ENCODE data around the gene PLA2G7. TPM values are rescaled to one million over a fixed set of nuclear protein-coding genes. Genes with fewer than 3 reads are reported as not detected.

PLA2G7 gene
- total RNA-seq, 1 experiment from 2014 or later, result 2.3 TPM

DNA sequence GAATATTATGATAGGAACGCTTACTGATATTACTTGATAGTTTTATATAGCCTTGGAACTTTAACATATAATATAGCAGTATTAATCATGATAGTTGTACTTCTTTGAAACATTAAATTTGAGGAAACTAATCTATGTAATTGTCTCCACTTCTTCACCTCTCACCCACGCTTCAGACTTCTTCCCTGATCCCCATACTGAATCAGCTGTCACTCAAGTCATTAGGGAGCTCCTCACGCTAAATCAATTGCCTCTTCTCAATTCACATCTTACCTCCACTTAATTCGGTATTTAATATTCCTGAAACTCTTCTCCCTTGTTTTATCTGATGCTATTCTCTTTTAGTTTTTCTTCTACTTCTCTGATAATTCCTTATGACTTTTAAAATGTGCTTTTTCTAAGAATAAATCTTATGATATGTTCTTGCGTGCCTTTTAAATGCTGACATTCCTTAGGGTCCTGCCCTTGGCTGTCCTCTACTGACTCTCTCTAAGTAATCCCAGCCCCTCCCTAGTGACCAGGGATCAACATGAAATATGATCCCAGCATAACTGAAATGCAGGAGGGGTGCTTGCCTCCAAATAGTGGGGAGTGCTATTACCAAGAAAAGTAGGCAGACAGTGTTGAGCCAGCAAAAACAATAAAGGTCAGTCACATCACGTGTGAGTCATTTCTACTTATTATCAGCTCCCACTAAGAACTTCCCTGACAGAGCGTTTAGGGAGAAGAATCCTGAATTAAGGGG, 21.5 kb upstream of the PLA2G7 start:
- no peaks in the 10 kb centered on the region for H3K9me3 Mint-ChIP-seq
- DNase-seq (ENCODE audit: low spot score), result no peak
- CTCF ChIA-PET, result no interaction called here
- TF ChIP-seq, protein P1, sequence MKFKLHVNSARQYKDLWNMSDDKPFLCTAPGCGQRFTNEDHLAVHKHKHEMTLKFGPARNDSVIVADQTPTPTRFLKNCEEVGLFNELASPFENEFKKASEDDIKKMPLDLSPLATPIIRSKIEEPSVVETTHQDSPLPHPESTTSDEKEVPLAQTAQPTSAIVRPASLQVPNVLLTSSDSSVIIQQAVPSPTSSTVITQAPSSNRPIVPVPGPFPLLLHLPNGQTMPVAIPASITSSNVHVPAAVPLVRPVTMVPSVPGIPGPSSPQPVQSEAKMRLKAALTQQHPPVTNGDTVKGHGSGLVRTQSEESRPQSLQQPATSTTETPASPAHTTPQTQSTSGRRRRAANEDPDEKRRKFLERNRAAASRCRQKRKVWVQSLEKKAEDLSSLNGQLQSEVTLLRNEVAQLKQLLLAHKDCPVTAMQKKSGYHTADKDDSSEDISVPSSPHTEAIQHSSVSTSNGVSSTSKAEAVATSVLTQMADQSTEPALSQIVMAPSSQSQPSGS (CRISPR knock-in tag; IDR thresholded peaks at IDR 0.05; ENCODE audit: borderline replicate concordance, low read depth), result no peak
- TF ChIP-seq FOXJ3 (CRISPR knock-in tag; IDR thresholded peaks at IDR 0.05; ENCODE audit: borderline replicate concordance), result no peak
- TF ChIP-seq JAZF1 (CRISPR knock-in tag; IDR thresholded peaks at IDR 0.05), result no peak
- TF ChIP-seq, protein P2, sequence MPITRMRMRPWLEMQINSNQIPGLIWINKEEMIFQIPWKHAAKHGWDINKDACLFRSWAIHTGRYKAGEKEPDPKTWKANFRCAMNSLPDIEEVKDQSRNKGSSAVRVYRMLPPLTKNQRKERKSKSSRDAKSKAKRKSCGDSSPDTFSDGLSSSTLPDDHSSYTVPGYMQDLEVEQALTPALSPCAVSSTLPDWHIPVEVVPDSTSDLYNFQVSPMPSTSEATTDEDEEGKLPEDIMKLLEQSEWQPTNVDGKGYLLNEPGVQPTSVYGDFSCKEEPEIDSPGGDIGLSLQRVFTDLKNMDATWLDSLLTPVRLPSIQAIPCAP (CRISPR knock-in tag; IDR thresholded peaks at IDR 0.05), result no peak
- TF ChIP-seq, protein P3, sequence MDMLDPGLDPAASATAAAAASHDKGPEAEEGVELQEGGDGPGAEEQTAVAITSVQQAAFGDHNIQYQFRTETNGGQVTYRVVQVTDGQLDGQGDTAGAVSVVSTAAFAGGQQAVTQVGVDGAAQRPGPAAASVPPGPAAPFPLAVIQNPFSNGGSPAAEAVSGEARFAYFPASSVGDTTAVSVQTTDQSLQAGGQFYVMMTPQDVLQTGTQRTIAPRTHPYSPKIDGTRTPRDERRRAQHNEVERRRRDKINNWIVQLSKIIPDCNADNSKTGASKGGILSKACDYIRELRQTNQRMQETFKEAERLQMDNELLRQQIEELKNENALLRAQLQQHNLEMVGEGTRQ (CRISPR knock-in tag; IDR thresholded peaks at IDR 0.05), result no peak
- TF ChIP-seq TP53 (CRISPR knock-in tag; IDR thresholded peaks at IDR 0.05), result no peak
- no peak for TF ChIP-seq GABPB1 (CRISPR knock-in tag; IDR thresholded peaks at IDR 0.05)
- TF ChIP-seq, protein P4, sequence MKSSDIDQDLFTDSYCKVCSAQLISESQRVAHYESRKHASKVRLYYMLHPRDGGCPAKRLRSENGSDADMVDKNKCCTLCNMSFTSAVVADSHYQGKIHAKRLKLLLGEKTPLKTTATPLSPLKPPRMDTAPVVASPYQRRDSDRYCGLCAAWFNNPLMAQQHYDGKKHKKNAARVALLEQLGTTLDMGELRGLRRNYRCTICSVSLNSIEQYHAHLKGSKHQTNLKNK (CRISPR knock-in tag; IDR thresholded peaks at IDR 0.05), result no peak
- TF ChIP-seq, protein P5, sequence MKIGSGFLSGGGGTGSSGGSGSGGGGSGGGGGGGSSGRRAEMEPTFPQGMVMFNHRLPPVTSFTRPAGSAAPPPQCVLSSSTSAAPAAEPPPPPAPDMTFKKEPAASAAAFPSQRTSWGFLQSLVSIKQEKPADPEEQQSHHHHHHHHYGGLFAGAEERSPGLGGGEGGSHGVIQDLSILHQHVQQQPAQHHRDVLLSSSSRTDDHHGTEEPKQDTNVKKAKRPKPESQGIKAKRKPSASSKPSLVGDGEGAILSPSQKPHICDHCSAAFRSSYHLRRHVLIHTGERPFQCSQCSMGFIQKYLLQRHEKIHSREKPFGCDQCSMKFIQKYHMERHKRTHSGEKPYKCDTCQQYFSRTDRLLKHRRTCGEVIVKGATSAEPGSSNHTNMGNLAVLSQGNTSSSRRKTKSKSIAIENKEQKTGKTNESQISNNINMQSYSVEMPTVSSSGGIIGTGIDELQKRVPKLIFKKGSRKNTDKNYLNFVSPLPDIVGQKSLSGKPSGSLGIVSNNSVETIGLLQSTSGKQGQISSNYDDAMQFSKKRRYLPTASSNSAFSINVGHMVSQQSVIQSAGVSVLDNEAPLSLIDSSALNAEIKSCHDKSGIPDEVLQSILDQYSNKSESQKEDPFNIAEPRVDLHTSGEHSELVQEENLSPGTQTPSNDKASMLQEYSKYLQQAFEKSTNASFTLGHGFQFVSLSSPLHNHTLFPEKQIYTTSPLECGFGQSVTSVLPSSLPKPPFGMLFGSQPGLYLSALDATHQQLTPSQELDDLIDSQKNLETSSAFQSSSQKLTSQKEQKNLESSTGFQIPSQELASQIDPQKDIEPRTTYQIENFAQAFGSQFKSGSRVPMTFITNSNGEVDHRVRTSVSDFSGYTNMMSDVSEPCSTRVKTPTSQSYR (CRISPR knock-in tag; IDR thresholded peaks at IDR 0.05), result no peak
- no peak for TF ChIP-seq ZNF416 (CRISPR knock-in tag; IDR thresholded peaks at IDR 0.05)
- no peak for TF ChIP-seq HMGA2 (CRISPR knock-in tag; IDR thresholded peaks at IDR 0.05)
- TF ChIP-seq, protein P6, sequence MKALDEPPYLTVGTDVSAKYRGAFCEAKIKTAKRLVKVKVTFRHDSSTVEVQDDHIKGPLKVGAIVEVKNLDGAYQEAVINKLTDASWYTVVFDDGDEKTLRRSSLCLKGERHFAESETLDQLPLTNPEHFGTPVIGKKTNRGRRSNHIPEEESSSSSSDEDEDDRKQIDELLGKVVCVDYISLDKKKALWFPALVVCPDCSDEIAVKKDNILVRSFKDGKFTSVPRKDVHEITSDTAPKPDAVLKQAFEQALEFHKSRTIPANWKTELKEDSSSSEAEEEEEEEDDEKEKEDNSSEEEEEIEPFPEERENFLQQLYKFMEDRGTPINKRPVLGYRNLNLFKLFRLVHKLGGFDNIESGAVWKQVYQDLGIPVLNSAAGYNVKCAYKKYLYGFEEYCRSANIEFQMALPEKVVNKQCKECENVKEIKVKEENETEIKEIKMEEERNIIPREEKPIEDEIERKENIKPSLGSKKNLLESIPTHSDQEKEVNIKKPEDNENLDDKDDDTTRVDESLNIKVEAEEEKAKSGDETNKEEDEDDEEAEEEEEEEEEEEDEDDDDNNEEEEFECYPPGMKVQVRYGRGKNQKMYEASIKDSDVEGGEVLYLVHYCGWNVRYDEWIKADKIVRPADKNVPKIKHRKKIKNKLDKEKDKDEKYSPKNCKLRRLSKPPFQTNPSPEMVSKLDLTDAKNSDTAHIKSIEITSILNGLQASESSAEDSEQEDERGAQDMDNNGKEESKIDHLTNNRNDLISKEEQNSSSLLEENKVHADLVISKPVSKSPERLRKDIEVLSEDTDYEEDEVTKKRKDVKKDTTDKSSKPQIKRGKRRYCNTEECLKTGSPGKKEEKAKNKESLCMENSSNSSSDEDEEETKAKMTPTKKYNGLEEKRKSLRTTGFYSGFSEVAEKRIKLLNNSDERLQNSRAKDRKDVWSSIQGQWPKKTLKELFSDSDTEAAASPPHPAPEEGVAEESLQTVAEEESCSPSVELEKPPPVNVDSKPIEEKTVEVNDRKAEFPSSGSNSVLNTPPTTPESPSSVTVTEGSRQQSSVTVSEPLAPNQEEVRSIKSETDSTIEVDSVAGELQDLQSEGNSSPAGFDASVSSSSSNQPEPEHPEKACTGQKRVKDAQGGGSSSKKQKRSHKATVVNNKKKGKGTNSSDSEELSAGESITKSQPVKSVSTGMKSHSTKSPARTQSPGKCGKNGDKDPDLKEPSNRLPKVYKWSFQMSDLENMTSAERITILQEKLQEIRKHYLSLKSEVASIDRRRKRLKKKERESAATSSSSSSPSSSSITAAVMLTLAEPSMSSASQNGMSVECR (CRISPR knock-in tag; IDR thresholded peaks at IDR 0.05; ENCODE audit: borderline replicate concordance), result no peak
- no peak for TF ChIP-seq CREM (CRISPR knock-in tag; IDR thresholded peaks at IDR 0.05)
- TF ChIP-seq SP1 (CRISPR knock-in tag; conservative IDR thresholded peaks at IDR 0.05), result no peak
- TF ChIP-seq, protein P7, sequence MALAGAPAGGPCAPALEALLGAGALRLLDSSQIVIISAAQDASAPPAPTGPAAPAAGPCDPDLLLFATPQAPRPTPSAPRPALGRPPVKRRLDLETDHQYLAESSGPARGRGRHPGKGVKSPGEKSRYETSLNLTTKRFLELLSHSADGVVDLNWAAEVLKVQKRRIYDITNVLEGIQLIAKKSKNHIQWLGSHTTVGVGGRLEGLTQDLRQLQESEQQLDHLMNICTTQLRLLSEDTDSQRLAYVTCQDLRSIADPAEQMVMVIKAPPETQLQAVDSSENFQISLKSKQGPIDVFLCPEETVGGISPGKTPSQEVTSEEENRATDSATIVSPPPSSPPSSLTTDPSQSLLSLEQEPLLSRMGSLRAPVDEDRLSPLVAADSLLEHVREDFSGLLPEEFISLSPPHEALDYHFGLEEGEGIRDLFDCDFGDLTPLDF (CRISPR knock-in tag; IDR thresholded peaks at IDR 0.05), result no peak
- no peaks in the 10 kb centered on the region for H3K36me3 Mint-ChIP-seq
- H3K4me3 Mint-ChIP-seq, result no peak overlapping the region
- POLR2A ChIA-PET, result no interaction called here
- ATAC-seq, result peak; percentile 67
- H3K27me3 Mint-ChIP-seq (ENCODE audit: low read depth), result peaks cover 4% of the 10 kb centered on the region; the same call in 1 of the 2 replicates
- H3K4me1 Mint-ChIP-seq, result peaks cover 2% of the 10 kb centered on the region; the same call in 1 of the 2 replicates
- no peak overlapping the region for H3K27ac Mint-ChIP-seq

Measured in WTC11 (cell line).